Stimulated activated effector memory CD8-positive, alpha-beta T cell treated with anti-CD3 and anti-CD28 coated beads, Interleukin-12 subunit alpha, Interleukin-12 subunit beta, amount 100 ng/mL, for 72 hours (primary cell): ENCODE data around the gene ABLIM2.

ENCODE experiments used
- ATAC-seq: fragments of 150-1000 bp; cut with Tn5 transposase; 2 replicates; pipeline ENCODE4 v1.10.0; 2021
- DNase-seq, 2 donors: peaks; one replicate each; pipeline ENCODE4 v3.0.0; 2021 to 2022; ENCODE audit warnings: low spot score in 2 of 2
- H3K27ac Mint-ChIP-seq: one replicate; pipeline ENCODE4 v1.8.0; 2022; ENCODE audit warnings: mild to moderate bottlenecking, mixed read lengths
- H3K36me3 Mint-ChIP-seq: one replicate; pipeline ENCODE4 v1.8.0; 2022; ENCODE audit warnings: mild to moderate bottlenecking, mixed read lengths
- H3K4me1 Mint-ChIP-seq: one replicate; pipeline ENCODE4 v1.8.0; 2022; ENCODE audit warnings: mixed read lengths
- H3K4me3 Mint-ChIP-seq: one replicate; pipeline ENCODE4 v1.8.0; 2022; ENCODE audit warnings: mild to moderate bottlenecking, mixed read lengths
- H3K9me3 Mint-ChIP-seq: one replicate; pipeline ENCODE4 v1.8.0; 2022; ENCODE audit warnings: mixed read lengths

Gene ABLIM2

DNA sequence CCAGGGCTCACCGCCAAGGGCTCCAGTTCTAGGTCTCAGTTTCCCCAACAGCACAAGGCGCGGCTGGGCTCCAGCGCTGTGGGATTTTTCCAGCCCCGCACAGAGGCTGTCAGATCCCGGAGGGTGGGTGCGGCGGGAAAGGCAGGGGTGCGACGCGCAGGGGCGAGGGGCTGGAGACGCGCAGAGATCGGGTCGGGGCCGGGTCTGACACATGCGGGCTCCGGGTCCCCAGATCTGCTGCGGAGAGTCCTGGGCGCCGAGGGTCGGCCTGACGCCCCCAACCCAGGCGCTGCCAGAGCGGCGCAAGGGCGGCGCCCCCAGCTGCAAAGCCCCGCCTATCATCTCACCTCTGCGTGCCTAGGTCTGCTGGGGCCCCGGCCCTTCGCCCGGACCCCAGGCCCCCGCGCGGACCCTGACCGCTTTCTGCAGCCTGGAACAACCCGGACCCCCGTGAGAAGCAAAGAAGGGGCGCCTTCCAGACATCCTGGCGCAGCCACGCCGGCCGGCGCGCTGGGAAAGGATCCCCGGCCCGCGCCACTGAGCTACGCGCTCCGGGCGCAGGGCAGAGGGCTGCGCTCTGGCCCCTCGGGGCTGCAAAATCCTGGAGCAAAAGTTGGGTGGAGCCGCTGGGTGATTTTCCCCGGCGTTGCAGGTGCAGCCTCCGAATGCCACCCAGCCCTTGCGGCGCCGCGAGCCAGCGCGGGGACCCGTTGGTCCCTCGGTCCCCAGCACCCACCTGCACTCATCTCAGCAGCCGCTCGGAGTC, 486 bp downstream of the ABLIM2 start:
- ATAC-seq (no peak), DNase-seq (peak; percentile 13 to 57)
- H3K27ac Mint-ChIP-seq: no peak overlapping the region
- H3K36me3 Mint-ChIP-seq: no peaks in the 10 kb centered on the region
- peaks cover 27% of the 10 kb centered on the region for H3K4me1 Mint-ChIP-seq
- peak overlapping the region; percentile 99 for H3K4me3 Mint-ChIP-seq
- H3K9me3 Mint-ChIP-seq: no peaks in the 10 kb centered on the region

GRCh38 chr4:8157496-8157895, 1.1 kb downstream of the ABLIM2 start:
- no peak overlapping the region for H3K27ac Mint-ChIP-seq
- no peak for ATAC-seq

GRCh38 chr4:8156617-8157016, 2.0 kb downstream of the ABLIM2 start:
- peaks cover 27% of the 10 kb centered on the region for H3K4me1 Mint-ChIP-seq
- no peak overlapping the region for H3K27ac Mint-ChIP-seq
- DNase-seq: no peak
- H3K4me3 Mint-ChIP-seq: no peak overlapping the region
- no peaks in the 10 kb centered on the region for H3K36me3 Mint-ChIP-seq
- no peaks in the 10 kb centered on the region for H3K9me3 Mint-ChIP-seq
- no peak for ATAC-seq

More at GRCh38 chr4:8157496-8157895, 1.1 kb downstream of the ABLIM2 start:
- Mint-ChIP-seq H3K36me3 (no peaks in the 10 kb centered on the region), H3K4me1 (peaks cover 27% of the 10 kb centered on the region), H3K9me3 (no peaks in the 10 kb centered on the region), H3K4me3 (peak overlapping the region; percentile 99)
- DNase-seq: no peak

- H3K9me3 Mint-ChIP-seq: no peaks in the 10 kb centered on the region
- H3K36me3 Mint-ChIP-seq: no peaks in the 10 kb centered on the region
- H3K4me1 Mint-ChIP-seq: peaks cover 27% of the 10 kb centered on the region
- ATAC-seq (no peak), DNase-seq (no peak)
- H3K4me3 Mint-ChIP-seq: no peak overlapping the region
- no peak overlapping the region for H3K27ac Mint-ChIP-seq
Observed at GRCh38 chr4:8155660-8156421, 2.8 kb downstream of the ABLIM2 start.

- Mint-ChIP-seq H3K4me1 (peaks cover 27% of the 10 kb centered on the region), H3K4me3 (no peak overlapping the region), H3K36me3 (no peaks in the 10 kb centered on the region), H3K9me3 (no peaks in the 10 kb centered on the region), H3K27ac (no peak overlapping the region)
- DNase-seq (no peak), ATAC-seq (no peak)
Observed at GRCh38 chr4:8155048-8155447, 3.6 kb downstream of the ABLIM2 start.

DNA sequence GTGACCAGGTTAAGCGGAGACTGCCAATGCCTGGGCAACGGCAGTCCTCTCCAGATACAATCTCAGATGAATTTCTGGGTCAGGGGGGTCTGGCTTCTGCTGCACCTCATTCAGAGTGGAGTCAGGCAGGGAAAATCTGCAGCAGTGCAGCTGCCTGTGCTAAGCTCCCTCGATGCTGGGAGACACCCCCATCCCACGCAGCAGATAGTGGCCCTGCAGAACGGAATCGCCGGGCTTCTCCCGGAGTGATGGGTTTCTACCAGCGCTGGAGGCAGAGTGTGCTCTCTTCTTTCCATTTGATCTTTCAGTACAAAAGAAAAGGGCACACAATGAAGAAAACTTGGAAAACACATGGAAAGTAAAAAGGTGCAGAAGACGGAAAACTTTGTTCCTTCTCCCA, 5.2 kb downstream of the ABLIM2 start:
- DNase-seq: no peak
- peaks cover 13% of the 10 kb centered on the region for H3K4me1 Mint-ChIP-seq
- ATAC-seq: no peak
- H3K9me3 Mint-ChIP-seq: no peaks in the 10 kb centered on the region
- H3K4me3 Mint-ChIP-seq: no peak overlapping the region
- no peak overlapping the region for H3K27ac Mint-ChIP-seq
- H3K36me3 Mint-ChIP-seq: no peaks in the 10 kb centered on the region

DNA sequence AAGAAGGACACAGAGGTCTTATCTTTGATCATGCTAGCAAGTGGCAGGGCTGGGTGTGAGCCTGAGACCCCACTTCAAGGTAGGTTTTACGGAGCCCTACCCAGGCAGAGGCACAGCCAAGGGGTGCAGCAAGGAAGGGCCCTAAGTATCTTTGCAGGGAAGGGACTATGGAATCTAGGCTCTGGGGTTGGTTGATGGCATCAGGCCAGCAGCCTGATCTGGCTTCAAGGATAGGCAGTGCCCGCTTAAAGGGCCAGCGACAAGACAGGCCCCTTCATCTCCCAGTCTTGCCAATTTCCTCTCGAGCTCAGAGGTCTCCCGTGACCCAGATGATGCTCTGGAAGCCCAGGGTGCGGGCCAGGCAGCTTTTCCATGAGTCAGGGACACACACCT, 5.8 kb downstream of the ABLIM2 start:
- Mint-ChIP-seq H3K36me3 (no peaks in the 10 kb centered on the region), H3K27ac (no peak overlapping the region), H3K9me3 (no peaks in the 10 kb centered on the region), H3K4me3 (no peak overlapping the region), H3K4me1 (peaks cover 13% of the 10 kb centered on the region)
- ATAC-seq: no peak
- no peak for DNase-seq

DNA sequence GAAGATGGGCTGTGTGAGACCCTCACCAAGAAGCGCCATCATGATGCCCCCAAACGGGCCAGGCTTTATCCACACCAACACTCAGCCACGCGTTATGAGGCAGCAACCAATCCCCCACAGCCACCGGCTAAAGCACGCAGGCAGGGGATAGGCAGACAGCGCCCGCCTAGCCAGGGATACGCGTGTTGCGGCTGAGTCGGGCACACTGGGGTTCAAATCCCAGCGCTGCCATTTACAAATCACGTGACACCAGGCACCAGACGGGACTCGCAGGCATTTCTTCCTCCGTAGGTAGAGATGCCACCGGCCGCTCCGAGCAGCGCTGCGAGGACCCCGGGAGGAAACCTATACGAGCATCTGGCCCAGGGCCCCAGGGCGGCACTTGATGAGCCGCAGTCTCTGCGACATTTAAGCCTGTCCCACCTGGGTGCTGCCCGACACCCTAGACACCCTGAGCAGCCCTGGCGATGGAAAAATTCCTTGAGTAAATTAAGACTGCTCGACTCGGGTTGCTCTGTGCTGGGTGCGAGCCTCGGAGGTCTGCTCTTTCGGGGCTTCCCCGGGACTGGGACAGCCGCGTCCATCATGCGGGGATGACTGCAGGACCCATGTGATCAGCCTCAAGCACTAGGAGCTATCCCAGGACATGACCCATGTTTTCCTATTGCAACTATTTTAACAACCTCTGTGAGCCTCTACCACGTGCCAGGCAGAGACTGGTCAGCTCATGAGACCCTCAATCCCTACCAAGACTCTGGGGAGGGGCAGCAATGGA, 6.3 kb downstream of the ABLIM2 start:
- H3K4me3 Mint-ChIP-seq: no peak overlapping the region
- no peak for DNase-seq
- no peak overlapping the region for H3K27ac Mint-ChIP-seq
- H3K36me3 Mint-ChIP-seq: no peaks in the 10 kb centered on the region
- no peak for ATAC-seq
- peaks cover 7% of the 10 kb centered on the region for H3K4me1 Mint-ChIP-seq
- no peaks in the 10 kb centered on the region for H3K9me3 Mint-ChIP-seq

- no peaks in the 10 kb centered on the region for H3K9me3 Mint-ChIP-seq
- DNase-seq (no peak), ATAC-seq (no peak)
- H3K4me1 Mint-ChIP-seq: peaks cover 6% of the 10 kb centered on the region
- H3K4me3 Mint-ChIP-seq: no peak overlapping the region
- H3K36me3 Mint-ChIP-seq: no peaks in the 10 kb centered on the region
- H3K27ac Mint-ChIP-seq: no peak overlapping the region
Observed at GRCh38 chr4:8151165-8151650, 7.4 kb downstream of the ABLIM2 start.

DNA sequence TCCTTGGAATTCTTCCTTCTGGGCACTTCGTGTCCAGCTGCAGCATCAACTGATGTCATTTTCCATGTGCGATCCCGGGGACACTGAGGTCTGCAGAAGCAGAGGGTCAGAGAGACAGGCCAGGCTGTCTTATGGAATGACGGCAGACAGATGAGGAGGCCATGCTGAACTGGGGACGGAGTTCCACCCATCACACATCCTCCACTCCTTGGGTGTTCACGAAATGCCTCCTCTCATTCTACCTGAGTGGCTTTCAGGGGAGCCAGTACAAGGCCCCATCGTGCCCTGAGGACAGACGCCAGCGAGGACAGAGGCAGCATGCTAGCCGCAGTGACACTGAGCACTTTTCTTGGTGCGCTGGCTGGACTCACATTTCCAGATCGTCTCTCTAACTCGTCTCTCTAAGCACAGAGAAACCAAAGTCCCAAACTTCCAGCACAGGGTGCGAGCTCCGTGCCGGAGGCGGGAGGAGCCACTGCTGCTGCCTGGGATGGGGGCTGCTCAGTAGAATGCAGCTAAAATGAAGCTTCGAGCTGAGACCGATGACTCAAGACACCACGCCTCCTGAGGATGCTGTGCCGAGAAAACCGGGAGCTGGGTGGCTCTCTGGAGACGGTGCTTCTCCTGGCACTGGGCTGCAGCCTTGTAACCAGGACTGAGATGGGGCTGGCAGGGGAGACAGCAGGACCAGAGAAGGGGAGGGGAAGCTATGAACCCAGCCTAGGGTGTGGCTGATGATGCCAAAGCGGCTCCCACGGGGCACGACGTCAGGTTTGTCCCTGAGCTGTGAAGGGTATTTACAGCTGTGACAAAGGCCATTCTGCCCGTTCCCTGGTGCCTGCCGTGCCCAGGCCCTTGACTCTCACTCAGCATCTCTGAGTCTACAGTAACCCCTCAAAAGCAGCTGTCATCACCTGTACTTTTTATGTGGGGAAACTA, 8.2 kb downstream of the ABLIM2 start:
- ATAC-seq (no peak), DNase-seq (no peak)
- H3K4me1 Mint-ChIP-seq: peaks cover 2% of the 10 kb centered on the region
- H3K9me3 Mint-ChIP-seq: no peaks in the 10 kb centered on the region
- H3K36me3 Mint-ChIP-seq: no peaks in the 10 kb centered on the region
- no peak overlapping the region for H3K27ac Mint-ChIP-seq
- H3K4me3 Mint-ChIP-seq: no peak overlapping the region

GRCh38 chr4:8149664-8150063, 8.9 kb downstream of the ABLIM2 start:
- Mint-ChIP-seq H3K36me3 (no peaks in the 10 kb centered on the region), H3K4me1 (no peaks in the 10 kb centered on the region), H3K4me3 (no peak overlapping the region), H3K9me3 (no peaks in the 10 kb centered on the region), H3K27ac (peak overlapping the region; percentile 58)
- DNase-seq (no peak), ATAC-seq (no peak)

- peak overlapping the region; percentile 58 for H3K27ac Mint-ChIP-seq
- no peaks in the 10 kb centered on the region for H3K4me1 Mint-ChIP-seq
- no peaks in the 10 kb centered on the region for H3K9me3 Mint-ChIP-seq
- DNase-seq (no peak), ATAC-seq (no peak)
- H3K4me3 Mint-ChIP-seq: no peak overlapping the region
- H3K36me3 Mint-ChIP-seq: no peaks in the 10 kb centered on the region
Observed at GRCh38 chr4:8148785-8149435, 9.7 kb downstream of the ABLIM2 start.

- Mint-ChIP-seq H3K27ac (peak overlapping the region; percentile 29), H3K4me3 (no peak overlapping the region), H3K9me3 (no peaks in the 10 kb centered on the region), H3K4me1 (no peaks in the 10 kb centered on the region), H3K36me3 (no peaks in the 10 kb centered on the region)
- ATAC-seq (no peak), DNase-seq (no peak)
Observed at GRCh38 chr4:8148159-8148558, 10.5 kb downstream of the ABLIM2 start.

GRCh38 chr4:8147231-8147970, 11.2 kb downstream of the ABLIM2 start:
- Mint-ChIP-seq H3K9me3 (no peaks in the 10 kb centered on the region), H3K27ac (peak overlapping the region; percentile 29), H3K4me3 (no peak overlapping the region), H3K36me3 (no peaks in the 10 kb centered on the region), H3K4me1 (no peaks in the 10 kb centered on the region)
- DNase-seq (no peak), ATAC-seq (no peak)
